ENCODE data around the gene ADM2. TPM values are rescaled to one million over a fixed set of nuclear protein-coding genes. Genes with fewer than 3 reads are reported as not detected.
"Not testable (repeated sequence)": the region's sequence is repeated elsewhere in the genome, so short reads cannot be mapped to it uniquely, and the experiment has no call there.

ADM2 gene
- total RNA-seq, 1 donor: 2.6 TPM

DNA sequence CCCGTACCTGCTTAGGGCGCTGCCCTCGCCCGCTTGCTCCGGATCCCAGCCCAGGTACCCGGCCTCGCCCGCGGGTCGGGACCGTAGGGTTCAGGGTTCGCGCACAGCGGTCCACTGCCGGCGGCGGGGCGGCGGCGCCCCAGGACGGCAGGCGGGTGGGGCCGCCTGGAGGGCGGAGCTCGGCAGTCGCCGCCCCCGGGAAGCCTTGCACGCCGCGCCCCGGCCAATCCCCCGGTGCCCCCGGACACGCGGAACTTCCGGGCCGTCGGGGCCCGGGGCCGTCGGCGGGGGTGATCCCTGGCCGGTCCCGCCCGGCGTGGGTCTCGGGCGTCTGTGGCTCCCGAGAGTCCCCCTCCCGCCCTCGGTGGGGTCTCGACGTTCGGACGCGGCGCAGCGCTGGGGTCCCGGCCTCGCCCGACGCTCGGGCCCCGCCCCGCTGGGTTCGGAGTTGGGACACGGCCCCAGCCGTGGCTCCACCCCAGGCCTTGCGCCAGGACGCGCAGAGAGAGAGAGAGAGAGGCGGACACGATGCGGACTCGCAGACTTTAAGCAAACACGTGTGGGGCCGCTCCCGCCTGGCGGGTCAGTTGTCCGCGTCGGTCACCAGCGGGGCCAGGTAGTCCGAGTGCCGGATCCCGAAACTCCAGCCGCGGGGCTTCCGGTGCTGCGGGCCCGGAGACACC lies 48.7 kb downstream of the ADM2 start, which contains the start of gene TYMP:
TYMP (minus strand) TSS at position 116 of the 683 bp plus-strand sequence. CDS start 303 bp downstream, outside the sequence.
- H3K4me3 ChIP-seq (ENCODE audit: low read depth, low read length): peak within 1 kb of the TSS; percentile 83
- TF ChIP-seq CTCF (IDR thresholded peaks at IDR 0.05; ENCODE audit: insufficient read depth, low read depth, low read length): no peak
- DNase-seq (ENCODE audit: low read depth): peak; percentile 89

- TF ChIP-seq CTCF (IDR thresholded peaks at IDR 0.05; ENCODE audit: insufficient read depth, low read depth, low read length): no peak
- DNase-seq (ENCODE audit: low read depth): no peak
- H3K4me3 ChIP-seq (ENCODE audit: low read depth, low read length): peak overlapping the region; percentile 83
Measured at GRCh38 chr22:50530580-50530876, 49.2 kb downstream of the ADM2 start.

DNA sequence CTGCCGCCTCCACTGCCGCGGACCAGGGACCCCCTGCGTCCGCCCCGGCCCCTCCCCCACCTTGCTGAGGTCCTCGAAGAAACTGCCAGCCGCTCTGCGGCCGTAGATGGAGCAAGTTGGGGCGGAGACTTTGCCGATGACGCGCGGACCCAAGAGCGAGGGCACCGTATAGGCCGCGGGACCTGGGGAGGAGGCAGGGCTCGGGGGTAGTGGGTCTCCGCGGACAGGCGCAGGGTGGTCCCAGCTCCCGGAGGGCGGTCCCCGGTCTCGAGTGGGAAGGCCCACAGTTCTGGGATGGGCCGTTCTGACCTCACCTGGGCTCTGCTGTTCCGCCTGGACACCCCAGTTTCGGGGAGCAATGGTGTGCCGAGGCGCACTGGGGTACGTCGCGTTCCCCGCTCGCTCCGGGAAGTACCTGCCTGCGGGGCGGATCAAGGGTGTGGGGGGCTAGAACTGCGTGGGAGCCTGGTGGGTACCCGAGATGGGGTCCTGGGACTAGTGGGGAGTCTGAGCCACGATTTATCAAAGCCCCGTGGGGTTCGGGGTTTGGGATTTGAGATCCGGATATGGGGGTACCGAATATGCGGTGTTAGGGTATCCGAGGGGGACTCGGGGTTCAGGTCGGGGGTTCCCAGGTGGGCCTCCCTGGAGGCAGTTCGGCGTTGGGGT lies 49.7 kb downstream of the ADM2 start:
- peak; percentile 93 for DNase-seq (ENCODE audit: low read depth)
- no peak for TF ChIP-seq CTCF (IDR thresholded peaks at IDR 0.05; ENCODE audit: insufficient read depth, low read depth, low read length)
- H3K4me3 ChIP-seq (ENCODE audit: low read depth, low read length): peak overlapping the region; percentile 83

DNA sequence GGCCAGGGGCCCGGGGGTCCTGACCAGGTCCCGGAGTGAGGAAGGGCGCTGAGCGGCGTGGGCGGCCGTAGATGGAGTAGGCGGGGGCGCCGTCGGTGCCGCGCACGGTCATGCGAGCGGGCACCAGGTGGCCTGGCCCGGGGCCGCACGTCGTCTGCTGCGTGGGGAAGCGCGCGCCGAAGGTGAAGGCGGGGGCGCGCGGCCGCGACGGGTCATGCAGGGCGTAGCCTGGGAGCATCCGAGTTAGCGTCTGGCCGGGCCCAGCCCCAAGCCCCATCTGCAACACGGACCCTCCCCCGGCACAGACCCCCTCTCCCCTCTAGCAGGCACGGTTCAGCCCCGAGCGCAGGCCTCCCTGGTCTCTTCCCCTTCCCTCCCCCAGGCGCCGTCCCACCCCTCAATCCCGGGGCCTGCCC lies 50.2 kb downstream of the ADM2 start:
- H3K4me3 ChIP-seq (ENCODE audit: low read depth, low read length): peak overlapping the region; percentile 83
- no peak for TF ChIP-seq CTCF (IDR thresholded peaks at IDR 0.05; ENCODE audit: insufficient read depth, low read depth, low read length)
- DNase-seq (ENCODE audit: low read depth): peak; percentile 63

DNA sequence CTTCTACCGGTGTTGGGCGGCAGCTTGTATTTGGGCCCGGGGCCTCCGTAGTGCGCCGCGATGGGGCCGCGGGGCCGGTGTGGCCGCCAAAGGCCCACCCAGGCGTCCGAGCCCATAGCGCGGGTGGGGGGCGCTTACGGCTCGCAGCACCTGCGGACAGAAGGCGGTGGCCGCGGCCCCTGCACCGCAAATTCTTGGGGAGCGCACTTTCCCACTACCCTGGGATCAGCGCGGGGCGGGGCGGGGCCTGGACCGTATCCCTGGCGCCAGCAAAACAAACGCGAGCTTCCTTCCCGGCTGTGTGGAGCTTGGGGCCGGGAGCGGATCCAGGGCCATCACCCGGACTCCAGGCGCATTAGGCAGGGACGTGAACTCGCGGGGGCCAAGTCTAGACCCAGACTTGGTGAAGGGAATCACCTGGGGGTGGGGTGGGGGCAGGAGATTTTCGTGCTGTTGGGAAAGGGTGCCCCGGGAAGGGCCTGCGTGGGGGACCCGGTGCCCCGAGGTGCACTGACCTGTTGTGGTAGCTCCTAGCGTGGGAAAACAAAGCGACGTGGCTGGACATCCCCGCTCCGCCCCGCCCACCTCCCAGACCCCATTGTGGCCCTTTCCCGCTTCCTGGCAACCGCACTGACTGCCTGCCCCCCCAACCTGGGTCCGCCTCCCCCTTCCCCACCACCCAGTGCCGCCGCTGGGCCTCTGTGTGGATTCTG lies 50.8 kb downstream of the ADM2 start:
- peak; percentile 82 for DNase-seq (ENCODE audit: low read depth)
- no peak for TF ChIP-seq CTCF (IDR thresholded peaks at IDR 0.05; ENCODE audit: insufficient read depth, low read depth, low read length)
- H3K4me3 ChIP-seq (ENCODE audit: low read depth, low read length): peak overlapping the region; percentile 83

- peak overlapping the region; percentile 83 for H3K4me3 ChIP-seq (ENCODE audit: low read depth, low read length)
- peak; percentile 73 for DNase-seq (ENCODE audit: low read depth)
- no peak for TF ChIP-seq CTCF (IDR thresholded peaks at IDR 0.05; ENCODE audit: insufficient read depth, low read depth, low read length)
Measured at GRCh38 chr22:50532824-50533796, 51.8 kb downstream of the ADM2 start.

DNA sequence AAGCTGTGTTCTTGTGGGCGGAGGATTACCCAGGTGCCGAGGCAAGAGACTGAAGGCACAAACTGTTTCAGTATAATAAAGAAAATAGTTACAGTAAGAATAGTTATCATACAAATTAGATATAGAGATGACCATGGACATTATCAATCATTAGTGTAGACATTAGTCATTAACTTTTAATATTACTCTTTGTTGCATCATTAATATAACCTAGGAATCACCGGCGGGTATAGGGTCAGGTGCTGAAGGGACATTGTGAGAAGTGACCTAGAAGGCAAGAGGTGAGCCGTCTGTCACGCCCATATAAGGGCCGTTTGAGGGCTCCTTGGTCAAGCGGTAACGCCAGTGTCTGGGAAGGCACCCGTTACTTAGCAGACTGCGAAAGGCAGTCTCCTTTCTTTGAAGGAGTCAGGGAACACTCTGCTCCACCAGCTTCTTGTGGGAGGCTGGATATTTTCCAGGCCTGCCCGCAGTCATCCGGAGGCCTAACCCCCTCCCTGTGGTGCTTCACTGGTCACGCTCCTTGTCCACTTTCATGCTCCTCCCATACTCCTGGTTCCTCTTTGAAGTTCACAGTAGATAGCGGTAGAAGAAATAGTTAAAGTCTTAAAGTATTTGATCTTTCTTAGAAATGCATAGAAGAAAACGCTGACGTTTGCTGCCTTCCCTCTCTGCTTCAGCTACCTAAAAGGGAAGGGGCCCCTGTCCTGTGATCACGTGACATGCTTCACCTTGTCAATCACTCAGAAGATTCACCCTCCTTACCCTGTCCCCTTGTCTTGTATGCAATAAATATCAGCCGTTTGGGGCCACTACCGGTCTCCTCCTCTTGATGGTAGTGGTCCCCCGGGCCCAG lies 52.7 kb downstream of the ADM2 start:
- not testable (repeated sequence) for H3K4me3 ChIP-seq (ENCODE audit: low read depth, low read length)
- DNase-seq (ENCODE audit: low read depth): peak; percentile 92

All from fibroblast of villous mesenchyme (primary cell).